ENCODE data around the gene TRIP10.

Gene TRIP10

GRCh38 chr19:6729573-6730152, 9.8 kb upstream of the TRIP10 start:
- no peak for DNase-seq

- DNase-seq: no peak
Observed at GRCh38 chr19:6730153-6730804, 9.2 kb upstream of the TRIP10 start.

GRCh38 chr19:6730941-6731670, 8.4 kb upstream of the TRIP10 start:
- DNase-seq: no peak

- no peak for DNase-seq
Observed at GRCh38 chr19:6731822-6732221, 7.7 kb upstream of the TRIP10 start.

GRCh38 chr19:6732803-6733337, 6.6 kb upstream of the TRIP10 start:
- no peak for DNase-seq

GRCh38 chr19:6733338-6734095, 6.0 kb upstream of the TRIP10 start:
- DNase-seq: no peak

GRCh38 chr19:6734096-6734696, 5.3 kb upstream of the TRIP10 start:
- no peak for DNase-seq

GRCh38 chr19:6735181-6735911, 4.1 kb upstream of the TRIP10 start:
- DNase-seq: no peak

GRCh38 chr19:6736169-6736916, 3.1 kb upstream of the TRIP10 start:
- DNase-seq: peak; percentile 18

- DNase-seq: no peak
Observed at GRCh38 chr19:6736917-6737283, 2.6 kb upstream of the TRIP10 start.

- peak; percentile 100 for DNase-seq
Observed at GRCh38 chr19:6737284-6737872, 2.1 kb upstream of the TRIP10 start, which contains the start of gene GPR108. TSS of gene GPR108 (minus strand) at chr19:6737580. CDS start at chr19:6737576, 4 bp downstream.

GRCh38 chr19:6737873-6738786, 1.4 kb upstream of the TRIP10 start:
- DNase-seq: peak; percentile 34

- no peak for DNase-seq
Observed at GRCh38 chr19:6738787-6739389, 592 bp upstream of the TRIP10 start.

GRCh38 chr19:6739883-6740588, 556 bp downstream of the TRIP10 start:
- DNase-seq: no peak

GRCh38 chr19:6740589-6741343, 1.3 kb downstream of the TRIP10 start:
- no peak for DNase-seq

- no peak for DNase-seq
Observed at GRCh38 chr19:6743066-6743465, 3.6 kb downstream of the TRIP10 start.

- DNase-seq: no peak
Observed at GRCh38 chr19:6743714-6744380, 4.4 kb downstream of the TRIP10 start.
